Peyer's patch (tissue), 4 donors: ENCODE results near the gene ORC5.

ENCODE experiments used
- CTCF ChIP-seq, 6 experiments: fragments of 450-650 bp in 4 of 6; fragments of 200-600 bp in 2 of 6; sonication (generic) in 1 of 6; IDR thresholded peaks; one replicate each; pipeline ENCODE4 v1.5.1; 2017 to 2019; ENCODE audit warnings: antibody characterized with exemption in 6 of 6, mild to moderate bottlenecking in 3 of 6, moderate library complexity in 1 of 6
- POLR2A ChIP-seq, 2 donors: fragments of 450-650 bp; IDR thresholded peaks; one replicate each; pipeline ENCODE4 v1.5.1; 2017; ENCODE audit warnings: antibody characterized with exemption in 2 of 2, mild to moderate bottlenecking in 2 of 2, moderate library complexity in 2 of 2

GRCh38 chr7:104240401-104240800, 32.6 kb upstream of the ORC5 start:
- TF ChIP-seq POLR2A (IDR thresholded peaks at IDR 0.05) (no peak), CTCF (IDR thresholded peaks at IDR 0.05) (no peak)
